ENCODE measurements around the gene SNPH.

DNA sequence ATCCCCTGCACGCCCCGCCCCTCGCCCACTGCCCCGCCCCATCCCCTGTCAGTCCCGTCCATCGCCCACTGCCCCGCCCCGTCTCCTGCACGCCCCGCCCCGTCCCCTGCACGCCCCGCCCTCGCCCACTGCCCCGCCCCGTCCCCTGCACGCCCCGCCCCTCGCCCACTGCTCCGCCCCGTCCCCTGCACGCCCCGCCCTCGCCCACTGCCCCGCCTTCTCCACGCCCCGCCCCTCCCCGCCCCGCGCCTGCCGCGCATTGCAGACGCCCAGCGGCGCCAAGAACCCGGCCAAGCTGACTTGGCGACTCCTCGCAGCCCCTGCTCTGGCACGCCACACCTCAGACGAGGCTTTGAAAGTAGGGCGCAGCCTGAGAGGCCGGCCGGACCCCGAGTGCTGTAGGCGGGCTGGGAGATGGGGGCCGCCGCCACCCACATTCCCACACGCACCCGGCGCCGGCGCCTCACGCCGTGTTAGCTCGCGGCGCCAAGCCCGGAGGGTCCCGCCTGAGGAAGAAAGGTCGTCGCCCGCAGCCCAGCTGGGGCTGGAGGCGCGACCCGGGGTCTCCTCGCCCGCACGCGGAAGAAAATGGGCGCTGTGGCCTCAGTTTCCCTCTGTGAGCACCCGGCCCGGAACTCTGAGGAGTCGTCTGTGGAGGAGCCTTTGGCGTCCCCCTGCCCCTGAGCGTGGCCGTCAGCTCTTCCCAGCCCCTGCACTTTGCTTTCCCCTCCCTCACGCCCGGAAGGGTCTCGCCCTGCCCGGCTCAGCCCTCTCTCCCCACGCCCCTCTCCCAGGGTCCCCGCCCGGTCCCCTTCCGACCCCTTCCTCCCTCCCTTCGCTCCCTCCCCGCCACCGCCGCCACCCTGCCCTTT, 40.1 kb upstream of the SNPH start, which contains the start of gene RAD21L1:
- TF ChIP-seq, protein P1, sequence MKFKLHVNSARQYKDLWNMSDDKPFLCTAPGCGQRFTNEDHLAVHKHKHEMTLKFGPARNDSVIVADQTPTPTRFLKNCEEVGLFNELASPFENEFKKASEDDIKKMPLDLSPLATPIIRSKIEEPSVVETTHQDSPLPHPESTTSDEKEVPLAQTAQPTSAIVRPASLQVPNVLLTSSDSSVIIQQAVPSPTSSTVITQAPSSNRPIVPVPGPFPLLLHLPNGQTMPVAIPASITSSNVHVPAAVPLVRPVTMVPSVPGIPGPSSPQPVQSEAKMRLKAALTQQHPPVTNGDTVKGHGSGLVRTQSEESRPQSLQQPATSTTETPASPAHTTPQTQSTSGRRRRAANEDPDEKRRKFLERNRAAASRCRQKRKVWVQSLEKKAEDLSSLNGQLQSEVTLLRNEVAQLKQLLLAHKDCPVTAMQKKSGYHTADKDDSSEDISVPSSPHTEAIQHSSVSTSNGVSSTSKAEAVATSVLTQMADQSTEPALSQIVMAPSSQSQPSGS (tag by site-specific recombination; IDR thresholded peaks at IDR 0.05; ENCODE audit: low read depth), result no peak
- TF ChIP-seq, protein P2, sequence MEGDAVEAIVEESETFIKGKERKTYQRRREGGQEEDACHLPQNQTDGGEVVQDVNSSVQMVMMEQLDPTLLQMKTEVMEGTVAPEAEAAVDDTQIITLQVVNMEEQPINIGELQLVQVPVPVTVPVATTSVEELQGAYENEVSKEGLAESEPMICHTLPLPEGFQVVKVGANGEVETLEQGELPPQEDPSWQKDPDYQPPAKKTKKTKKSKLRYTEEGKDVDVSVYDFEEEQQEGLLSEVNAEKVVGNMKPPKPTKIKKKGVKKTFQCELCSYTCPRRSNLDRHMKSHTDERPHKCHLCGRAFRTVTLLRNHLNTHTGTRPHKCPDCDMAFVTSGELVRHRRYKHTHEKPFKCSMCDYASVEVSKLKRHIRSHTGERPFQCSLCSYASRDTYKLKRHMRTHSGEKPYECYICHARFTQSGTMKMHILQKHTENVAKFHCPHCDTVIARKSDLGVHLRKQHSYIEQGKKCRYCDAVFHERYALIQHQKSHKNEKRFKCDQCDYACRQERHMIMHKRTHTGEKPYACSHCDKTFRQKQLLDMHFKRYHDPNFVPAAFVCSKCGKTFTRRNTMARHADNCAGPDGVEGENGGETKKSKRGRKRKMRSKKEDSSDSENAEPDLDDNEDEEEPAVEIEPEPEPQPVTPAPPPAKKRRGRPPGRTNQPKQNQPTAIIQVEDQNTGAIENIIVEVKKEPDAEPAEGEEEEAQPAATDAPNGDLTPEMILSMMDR (tag by site-specific recombination; IDR thresholded peaks at IDR 0.05), result 0 out of 2 replicates have a peak, but pooled peaks have one; percentile 8
- no peak for TF ChIP-seq ZNF16 (tag by site-specific recombination; IDR thresholded peaks at IDR 0.05; ENCODE audit: low read depth)
- TF ChIP-seq, protein P3, sequence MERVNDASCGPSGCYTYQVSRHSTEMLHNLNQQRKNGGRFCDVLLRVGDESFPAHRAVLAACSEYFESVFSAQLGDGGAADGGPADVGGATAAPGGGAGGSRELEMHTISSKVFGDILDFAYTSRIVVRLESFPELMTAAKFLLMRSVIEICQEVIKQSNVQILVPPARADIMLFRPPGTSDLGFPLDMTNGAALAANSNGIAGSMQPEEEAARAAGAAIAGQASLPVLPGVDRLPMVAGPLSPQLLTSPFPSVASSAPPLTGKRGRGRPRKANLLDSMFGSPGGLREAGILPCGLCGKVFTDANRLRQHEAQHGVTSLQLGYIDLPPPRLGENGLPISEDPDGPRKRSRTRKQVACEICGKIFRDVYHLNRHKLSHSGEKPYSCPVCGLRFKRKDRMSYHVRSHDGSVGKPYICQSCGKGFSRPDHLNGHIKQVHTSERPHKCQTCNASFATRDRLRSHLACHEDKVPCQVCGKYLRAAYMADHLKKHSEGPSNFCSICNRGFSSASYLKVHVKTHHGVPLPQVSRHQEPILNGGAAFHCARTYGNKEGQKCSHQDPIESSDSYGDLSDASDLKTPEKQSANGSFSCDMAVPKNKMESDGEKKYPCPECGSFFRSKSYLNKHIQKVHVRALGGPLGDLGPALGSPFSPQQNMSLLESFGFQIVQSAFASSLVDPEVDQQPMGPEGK (tag by site-specific recombination; IDR thresholded peaks at IDR 0.05), result peak; percentile 66
